SH-SY5Y (cell line): ENCODE data around the gene PRCD.

Source experiments
- GATA2 ChIP-seq: IDR thresholded peaks from 2 replicates; pipeline ENCODE4 v1.6.1; 2011; ENCODE audit warnings: mild to moderate bottlenecking, low read depth, low read length
- GATA3 ChIP-seq: IDR thresholded peaks from 2 replicates; pipeline ENCODE4 v1.6.1; 2011; ENCODE audit warnings: low read depth, mild to moderate bottlenecking, low read length, moderate library complexity

- TF ChIP-seq GATA2 (no peak), GATA3 (no peak)
Measured at GRCh38 chr17:76539631-76540271, at the start of gene PRCD.
